SK-N-SH (cell line): ENCODE measurements around the gene LYRM4. TPM values are rescaled to one million over a fixed set of nuclear protein-coding genes. Genes with fewer than 3 reads are reported as not detected.

Experiments used
- CTCF ChIA-PET: fragments of 300-600, 350-600 bp; formaldehyde crosslinking; extraction: SDS; loops from one replicate; lab custom pipeline; 2021; lab: Yijun Ruan, JAX
- POLR2A ChIA-PET: fragments of 350-600 bp; sonication (Branson Sonifier 250); formaldehyde crosslinking; extraction: SDS; loops from one replicate; lab custom pipeline; 2020; ENCODE audit warnings: antibody characterized with exemption, inconsistent platforms; lab: Yijun Ruan, JAX
- DNase-seq: peaks from one replicate; pipeline ENCODE4 v3.0.0; 2012
- H2AFZ ChIP-seq: fragments of 200-600 bp; sonication (generic); 2 replicates; pipeline ENCODE4 v1.8.1; 2016; ENCODE audit warnings: antibody characterized with exemption, mild to moderate bottlenecking, low read depth
- H3F3A ChIP-seq: fragments of 200-600 bp; sonication (generic); replicated peaks from 2 replicates; pipeline ENCODE3; 2016; ENCODE audit warnings: antibody characterized with exemption, mild to moderate bottlenecking; ENCODE audit not compliant: insufficient read depth
- H3K27ac ChIP-seq, 2 experiments: fragments of 200-500 bp in 1 of 2; fragments of 200-600 bp in 1 of 2; sonication (Bioruptor generic) in 1 of 2; sonication (generic), shearing (Covaris generic) in 1 of 2; 2 replicates each; pipeline versions ENCODE4 v1.5.1 to v1.6.1; 2014 to 2016; ENCODE audit warnings: low read depth in 2 of 2, inconsistent platforms in 1 of 2, low read length in 1 of 2, mild to moderate bottlenecking in 1 of 2, mixed read lengths in 1 of 2
- H3K27me3 ChIP-seq: fragments of 200-600 bp; sonication (generic), shearing (Covaris generic); 2 replicates; pipeline ENCODE4 v1.6.1; 2016; ENCODE audit warnings: mixed run types; ENCODE audit not compliant: insufficient read depth
- H3K36me3 ChIP-seq, 2 experiments: fragments of 200-500 bp in 1 of 2; fragments of 200-600 bp in 1 of 2; sonication (Bioruptor generic) in 1 of 2; sonication (generic) in 1 of 2; replicated peaks in 1 of 2; 2 replicates each; pipeline versions ENCODE3 to v1.5.1; 2014 to 2016; ENCODE audit warnings: low read length in 1 of 2, mild to moderate bottlenecking in 1 of 2; ENCODE audit not compliant: insufficient read depth in 2 of 2, control insufficient read depth in 1 of 2
- H3K4me1 ChIP-seq, 2 experiments: fragments of 200-500 bp in 1 of 2; fragments of 200-600 bp in 1 of 2; sonication (Bioruptor generic) in 1 of 2; sonication (generic), shearing (Covaris generic) in 1 of 2; 2 replicates each; pipeline versions ENCODE4 v1.5.1 to v1.6.1; 2014 to 2016; ENCODE audit warnings: low read depth in 1 of 2, low read length in 1 of 2, mixed run types in 1 of 2; ENCODE audit not compliant: insufficient read depth in 2 of 2, control insufficient read depth in 1 of 2
- H3K4me2 ChIP-seq: fragments of 200-600 bp; sonication (generic), shearing (Covaris generic); 2 replicates; pipeline ENCODE4 v1.6.1; 2017; ENCODE audit warnings: mixed run types
- H3K4me3 ChIP-seq, 2 experiments: fragments of 200-500 bp in 1 of 2; fragments of 200-600 bp in 1 of 2; sonication (Bioruptor generic) in 1 of 2; sonication (generic), shearing (Covaris generic) in 1 of 2; 2 replicates each; pipeline versions ENCODE4 v1.5.1 to v1.8.1; 2014 to 2016; ENCODE audit warnings: low read depth in 2 of 2, inconsistent platforms in 1 of 2, low read length in 1 of 2, mild to moderate bottlenecking in 1 of 2, mixed read lengths in 1 of 2, moderate library complexity in 1 of 2
- H3K79me2 ChIP-seq: fragments of 200-600 bp; sonication (generic); 2 replicates; pipeline ENCODE4 v1.8.1; 2017; ENCODE audit warnings: mild to moderate bottlenecking; ENCODE audit not compliant: insufficient read depth
- H3K9ac ChIP-seq: fragments of 200-600 bp; sonication (generic); 2 replicates; pipeline ENCODE4 v1.6.1; 2017; ENCODE audit warnings: mixed run types
- H3K9me2 ChIP-seq: fragments of 200-600 bp; sonication (generic); 2 replicates; pipeline ENCODE4 v1.6.1; 2017; ENCODE audit warnings: mixed run types
- H3K9me3 ChIP-seq: fragments of 200-600 bp; sonication (generic); 2 replicates; pipeline ENCODE4 v1.6.1; 2017; ENCODE audit warnings: mixed run types, mild to moderate bottlenecking, moderate library complexity
- H4K20me1 ChIP-seq: fragments of 200-600 bp; sonication (generic); 2 replicates; pipeline ENCODE4 v1.6.1; 2017; ENCODE audit warnings: mild to moderate bottlenecking, mixed run types; ENCODE audit not compliant: insufficient read depth
- CHD2 ChIP-seq: fragments of 150-350 bp; IDR thresholded peaks from 2 replicates; pipeline ENCODE4 v1.6.1; 2018; ENCODE audit warnings: low read length; ENCODE audit not compliant: partially characterized antibody
- EZH2phosphoT487 ChIP-seq: fragments of 200-600 bp; sonication (generic); IDR thresholded peaks from 2 replicates; pipeline ENCODE4 v1.6.1; 2017; ENCODE audit warnings: low read depth, mixed run types, mild to moderate bottlenecking, antibody characterized with exemption, moderate library complexity, borderline replicate concordance
- GATA2 ChIP-seq: sonication (generic); formaldehyde crosslinking; IDR thresholded peaks from 2 replicates; pipeline ENCODE4 v1.5.0; 2020; ENCODE audit warnings: mild to moderate bottlenecking, missing genetic modification reagents
- JUND ChIP-seq: IDR thresholded peaks from 2 replicates; pipeline ENCODE4 v1.4.0; 2012
- MEF2A ChIP-seq: IDR thresholded peaks from 2 replicates; pipeline ENCODE4 v1.4.0; 2012; ENCODE audit warnings: low read depth, borderline replicate concordance
- MXI1 ChIP-seq: IDR thresholded peaks from 2 replicates; pipeline ENCODE4 v1.6.1; 2012; ENCODE audit warnings: mild to moderate bottlenecking, low read depth, low read length, improper control_type of control experiment
- NRF1 ChIP-seq: IDR thresholded peaks from 2 replicates; pipeline ENCODE4 v1.6.1; 2012; ENCODE audit warnings: low read depth, mild to moderate bottlenecking, low read length
- PBX3 ChIP-seq: IDR thresholded peaks from 2 replicates; pipeline ENCODE4; 2012
- POLR2AphosphoS5 ChIP-seq: IDR thresholded peaks from 2 replicates; pipeline ENCODE4 v1.6.1; 2012; ENCODE audit warnings: low read depth, low read length
- RAD21 ChIP-seq: IDR thresholded peaks from 2 replicates; pipeline ENCODE4 v1.6.1; 2012; ENCODE audit warnings: mild to moderate bottlenecking, low read length
- RXRA ChIP-seq: IDR thresholded peaks from 2 replicates; pipeline ENCODE4 v1.4.0; 2012; ENCODE audit warnings: low read depth, mild to moderate bottlenecking, borderline replicate concordance
- TAF1 ChIP-seq: IDR thresholded peaks from 2 replicates; pipeline ENCODE4 v1.6.1; 2012; ENCODE audit warnings: low read depth, mild to moderate bottlenecking, low read length, moderate library complexity, borderline replicate concordance
- USF1 ChIP-seq: IDR thresholded peaks from 2 replicates; pipeline ENCODE4 v1.4.0; 2012; ENCODE audit warnings: low read depth, borderline replicate concordance
- ZBTB33 ChIP-seq: IDR thresholded peaks from 2 replicates; pipeline ENCODE4 v1.4.0; 2012; ENCODE audit warnings: low read depth, borderline replicate concordance
- WGBS: methylation state at CpG from one replicate; pipeline ENCODE4 v1.1.6; 2017; ENCODE audit warnings: low lambda C conversion rate; 5-methylcytosine and 5-hydroxymethylcytosine counted together
- polyA plus RNA-seq, 3 experiments: library from polyadenylated mRNA; depleted of rRNA; stranded (reverse); fragments of >200 nt; gene quantifications; 2 replicates each; pipeline ENCODE4 v1.2.3, GENCODE V29; 2012
- TF ChIP-seq, protein P1 (sequence below): IDR thresholded peaks from 2 replicates; pipeline ENCODE4 v1.6.1; 2012; ENCODE audit warnings: mild to moderate bottlenecking, low read depth, low read length, moderate library complexity
- TF ChIP-seq, protein P2 (sequence below): fragments of 200-600 bp; sonication (generic); IDR thresholded peaks from 2 replicates; pipeline ENCODE4 v1.6.1; 2017; ENCODE audit warnings: antibody characterized with exemption, mild to moderate bottlenecking, moderate library complexity

The LYRM4 gene
- polyA plus RNA-seq, 1 of the 3 experiments (the other 2 are of a cell fraction) = 37.2 TPM

- Histone ChIP-seq H3K27ac (no peak overlapping the region), H3K9me2 (no peaks in the 10 kb centered on the region), H3K9ac (no peak overlapping the region), H2AFZ (no peak overlapping the region), H3K4me1 (peaks cover 0 to 6% of the 10 kb centered on the region in 2 experiments; a peak in 2 of 4 replicates), H3F3A (peaks cover 5% of the 10 kb centered on the region), H3K4me3 (no peak overlapping the region), H3K9me3 (no peaks in the 10 kb centered on the region), H4K20me1 (0 out of 2 replicates have a peak, but pooled peaks cover 8% of the 10 kb centered on the region), H3K36me3 (peaks cover 0 to 3% of the 10 kb centered on the region in 2 experiments), H3K27me3 (no peaks in the 10 kb centered on the region), H3K4me2 (no peak overlapping the region), H3K79me2 (no peaks in the 10 kb centered on the region)
- 98% methylated on average over 12 of the region's 13 CpGs for WGBS
- CTCF ChIA-PET = interaction anchor here (2.3 kb wide), 1 partner anchor 30 kb away, joined by 7 read pairs; no protein-coding TSS in a partner anchor
- no peak for DNase-seq
- POLR2A ChIA-PET = no interaction called here
- TF ChIP-seq USF1 (no peak), TAF1 (no peak), PBX3 (no peak), RAD21 (no peak)
These were observed 147.7 kb downstream of the LYRM4 start for GRCh38 chr6:5113096-5113495.

GRCh38 chr6:5112066-5112799, 148.5 kb downstream of the LYRM4 start:
- H3K4me3 ChIP-seq = no peak overlapping the region
- no peak overlapping the region for H3K9ac ChIP-seq
- H3K27ac ChIP-seq = no peak overlapping the region
- H4K20me1 ChIP-seq = 0 out of 2 replicates have a peak, but pooled peaks cover 8% of the 10 kb centered on the region
- H3K36me3 ChIP-seq = peaks cover 0 to 3% of the 10 kb centered on the region in 2 experiments
- H3K4me2 ChIP-seq = no peak overlapping the region
- POLR2A ChIA-PET = no interaction called here
- peaks cover 5% of the 10 kb centered on the region for H3F3A ChIP-seq
- peaks cover 0 to 6% of the 10 kb centered on the region in 2 experiments; a peak in 2 of 4 replicates for H3K4me1 ChIP-seq
- no peaks in the 10 kb centered on the region for H3K9me3 ChIP-seq
- H3K27me3 ChIP-seq = no peaks in the 10 kb centered on the region
- DNase-seq = no peak
- no peak overlapping the region for H2AFZ ChIP-seq
- H3K79me2 ChIP-seq = no peaks in the 10 kb centered on the region
- CTCF ChIA-PET = no interaction called here
- no peaks in the 10 kb centered on the region for H3K9me2 ChIP-seq
- 74% methylated on average over 12 of the region's 17 CpGs for WGBS
- TF ChIP-seq ZBTB33 (no peak), EZH2phosphoT487 (no peak), JUND (peak; percentile 81), GATA2 (CRISPR knock-in tag) (no peak), MXI1 (no peak), RAD21 (no peak), NRF1 (no peak), CHD2 (no peak), POLR2AphosphoS5 (no peak; the same call in 1 of the 2 replicates), MEF2A (no peak), TAF1 (no peak), RXRA (no peak)
- TF ChIP-seq, protein P1, sequence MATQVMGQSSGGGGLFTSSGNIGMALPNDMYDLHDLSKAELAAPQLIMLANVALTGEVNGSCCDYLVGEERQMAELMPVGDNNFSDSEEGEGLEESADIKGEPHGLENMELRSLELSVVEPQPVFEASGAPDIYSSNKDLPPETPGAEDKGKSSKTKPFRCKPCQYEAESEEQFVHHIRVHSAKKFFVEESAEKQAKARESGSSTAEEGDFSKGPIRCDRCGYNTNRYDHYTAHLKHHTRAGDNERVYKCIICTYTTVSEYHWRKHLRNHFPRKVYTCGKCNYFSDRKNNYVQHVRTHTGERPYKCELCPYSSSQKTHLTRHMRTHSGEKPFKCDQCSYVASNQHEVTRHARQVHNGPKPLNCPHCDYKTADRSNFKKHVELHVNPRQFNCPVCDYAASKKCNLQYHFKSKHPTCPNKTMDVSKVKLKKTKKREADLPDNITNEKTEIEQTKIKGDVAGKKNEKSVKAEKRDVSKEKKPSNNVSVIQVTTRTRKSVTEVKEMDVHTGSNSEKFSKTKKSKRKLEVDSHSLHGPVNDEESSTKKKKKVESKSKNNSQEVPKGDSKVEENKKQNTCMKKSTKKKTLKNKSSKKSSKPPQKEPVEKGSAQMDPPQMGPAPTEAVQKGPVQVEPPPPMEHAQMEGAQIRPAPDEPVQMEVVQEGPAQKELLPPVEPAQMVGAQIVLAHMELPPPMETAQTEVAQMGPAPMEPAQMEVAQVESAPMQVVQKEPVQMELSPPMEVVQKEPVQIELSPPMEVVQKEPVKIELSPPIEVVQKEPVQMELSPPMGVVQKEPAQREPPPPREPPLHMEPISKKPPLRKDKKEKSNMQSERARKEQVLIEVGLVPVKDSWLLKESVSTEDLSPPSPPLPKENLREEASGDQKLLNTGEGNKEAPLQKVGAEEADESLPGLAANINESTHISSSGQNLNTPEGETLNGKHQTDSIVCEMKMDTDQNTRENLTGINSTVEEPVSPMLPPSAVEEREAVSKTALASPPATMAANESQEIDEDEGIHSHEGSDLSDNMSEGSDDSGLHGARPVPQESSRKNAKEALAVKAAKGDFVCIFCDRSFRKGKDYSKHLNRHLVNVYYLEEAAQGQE = no peak
- TF ChIP-seq, protein P2, sequence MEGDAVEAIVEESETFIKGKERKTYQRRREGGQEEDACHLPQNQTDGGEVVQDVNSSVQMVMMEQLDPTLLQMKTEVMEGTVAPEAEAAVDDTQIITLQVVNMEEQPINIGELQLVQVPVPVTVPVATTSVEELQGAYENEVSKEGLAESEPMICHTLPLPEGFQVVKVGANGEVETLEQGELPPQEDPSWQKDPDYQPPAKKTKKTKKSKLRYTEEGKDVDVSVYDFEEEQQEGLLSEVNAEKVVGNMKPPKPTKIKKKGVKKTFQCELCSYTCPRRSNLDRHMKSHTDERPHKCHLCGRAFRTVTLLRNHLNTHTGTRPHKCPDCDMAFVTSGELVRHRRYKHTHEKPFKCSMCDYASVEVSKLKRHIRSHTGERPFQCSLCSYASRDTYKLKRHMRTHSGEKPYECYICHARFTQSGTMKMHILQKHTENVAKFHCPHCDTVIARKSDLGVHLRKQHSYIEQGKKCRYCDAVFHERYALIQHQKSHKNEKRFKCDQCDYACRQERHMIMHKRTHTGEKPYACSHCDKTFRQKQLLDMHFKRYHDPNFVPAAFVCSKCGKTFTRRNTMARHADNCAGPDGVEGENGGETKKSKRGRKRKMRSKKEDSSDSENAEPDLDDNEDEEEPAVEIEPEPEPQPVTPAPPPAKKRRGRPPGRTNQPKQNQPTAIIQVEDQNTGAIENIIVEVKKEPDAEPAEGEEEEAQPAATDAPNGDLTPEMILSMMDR = no peak
